ENCODE measurements around the gene RYR3. TPM values are rescaled to one million over a fixed set of nuclear protein-coding genes. Genes with fewer than 3 reads are reported as not detected.

RYR3 gene
- polyA plus RNA-seq, 1 donor (not counting 4 experiments of a cell fraction or from before 2014, with no cell fraction given): 0.04 TPM

- dilution Hi-C loops (cut with MboI; ENCODE audit: extremely low pct_ligation_motif_present, low sequenced_read_pairs): no loop called here
- TF ChIP-seq EZH2 (IDR thresholded peaks at IDR 0.05; ENCODE audit: low read length) (no peak), CTCF (optimal IDR thresholded peaks at IDR 0.05 in 1 of 3, IDR thresholded peaks at IDR 0.05 in 1 of 3, conservative IDR thresholded peaks at IDR 0.05 in 1 of 3; ENCODE audit: extremely low read depth in 1 of 3, insufficient read depth in 2 of 3, low read length in 3 of 3) (no peak)
Measured at GRCh38 chr15:33616475-33616874, 305.7 kb downstream of the RYR3 start.

GRCh38 chr15:33618350-33618749 is 307.6 kb downstream of the RYR3 start:
- no peak for DNase-seq (ENCODE audit: low read depth, low spot score)
- dilution Hi-C loops (cut with MboI; ENCODE audit: extremely low pct_ligation_motif_present, low sequenced_read_pairs): no loop called here
- no peak for TF ChIP-seq EZH2 (IDR thresholded peaks at IDR 0.05; ENCODE audit: low read length)
- no peak for TF ChIP-seq CTCF (optimal IDR thresholded peaks at IDR 0.05 in 1 of 3, IDR thresholded peaks at IDR 0.05 in 1 of 3, conservative IDR thresholded peaks at IDR 0.05 in 1 of 3; ENCODE audit: extremely low read depth in 1 of 3, insufficient read depth in 2 of 3, low read length in 3 of 3)

More at GRCh38 chr15:33616475-33616874, 305.7 kb downstream of the RYR3 start:
- H3K9me1 ChIP-seq (ENCODE audit: control insufficient read depth, extremely low read depth, insufficient read depth, low read length): no peaks in the 10 kb centered on the region
- H3K79me2 ChIP-seq (ENCODE audit: control insufficient read depth, insufficient read depth, low read length): no peaks in the 10 kb centered on the region
- DNase-seq (ENCODE audit: low read depth, low spot score): no peak
- H2AFZ ChIP-seq (ENCODE audit: control insufficient read depth, low read length): no peak overlapping the region
- H3K9me3 ChIP-seq (ENCODE audit: control insufficient read depth, low read depth, low read length): no peaks in the 10 kb centered on the region
- H3K4me3 ChIP-seq (ENCODE audit: control insufficient read depth in 2 of 3, extremely low read depth in 1 of 3, insufficient read depth in 2 of 3, low read depth in 1 of 3, low read length in 3 of 3): no peak overlapping the region
- no peaks in the 10 kb centered on the region for H3K27me3 ChIP-seq (ENCODE audit: control insufficient read depth, extremely low read depth, insufficient read depth, low read length)
- H3K9ac ChIP-seq (ENCODE audit: control insufficient read depth, extremely low read depth, insufficient read depth, low read length): no peak overlapping the region
- no peaks in the 10 kb centered on the region for H4K20me1 ChIP-seq (ENCODE audit: control insufficient read depth, extremely low read depth, insufficient read depth, low read length)
- no peak overlapping the region for H3K4me2 ChIP-seq (ENCODE audit: control insufficient read depth, extremely low read depth, insufficient read depth, low read depth, low read length)
- no peaks in the 10 kb centered on the region for H3K4me1 ChIP-seq (ENCODE audit: control insufficient read depth, extremely low read depth, insufficient read depth, low read length)
- H3K27ac ChIP-seq (ENCODE audit: control insufficient read depth, insufficient read depth, low read length): no peak overlapping the region
- no peak for FAIRE-seq
- H3K36me3 ChIP-seq (ENCODE audit: control insufficient read depth in 2 of 2, extremely low read depth in 1 of 2, insufficient read depth in 2 of 2, low read length in 2 of 2): no peaks in the 10 kb centered on the region

More at GRCh38 chr15:33618350-33618749, 307.6 kb downstream of the RYR3 start:
- no peaks in the 10 kb centered on the region for H3K36me3 ChIP-seq (ENCODE audit: control insufficient read depth in 2 of 2, extremely low read depth in 1 of 2, insufficient read depth in 2 of 2, low read length in 2 of 2)
- H3K79me2 ChIP-seq (ENCODE audit: control insufficient read depth, insufficient read depth, low read length): no peaks in the 10 kb centered on the region
- no peaks in the 10 kb centered on the region for H3K4me1 ChIP-seq (ENCODE audit: control insufficient read depth, extremely low read depth, insufficient read depth, low read length)
- peaks cover 4% of the 10 kb centered on the region for H3K27me3 ChIP-seq (ENCODE audit: control insufficient read depth, extremely low read depth, insufficient read depth, low read length)
- no peak overlapping the region for H3K27ac ChIP-seq (ENCODE audit: control insufficient read depth, insufficient read depth, low read length)
- H3K9ac ChIP-seq (ENCODE audit: control insufficient read depth, extremely low read depth, insufficient read depth, low read length): no peak overlapping the region
- FAIRE-seq: no peak
- no peaks in the 10 kb centered on the region for H3K9me3 ChIP-seq (ENCODE audit: control insufficient read depth, low read depth, low read length)
- no peak overlapping the region for H3K4me2 ChIP-seq (ENCODE audit: control insufficient read depth, extremely low read depth, insufficient read depth, low read depth, low read length)
- H2AFZ ChIP-seq (ENCODE audit: control insufficient read depth, low read length): no peak overlapping the region
- no peaks in the 10 kb centered on the region for H4K20me1 ChIP-seq (ENCODE audit: control insufficient read depth, extremely low read depth, insufficient read depth, low read length)
- H3K4me3 ChIP-seq (ENCODE audit: control insufficient read depth in 2 of 3, extremely low read depth in 1 of 3, insufficient read depth in 2 of 3, low read depth in 1 of 3, low read length in 3 of 3): no peak overlapping the region
- no peaks in the 10 kb centered on the region for H3K9me1 ChIP-seq (ENCODE audit: control insufficient read depth, extremely low read depth, insufficient read depth, low read length)
